GM21576 (cell line): ENCODE results near the gene RBP3.

Experiments used
- ATAC-seq: cut with Tn5 transposase; IDR thresholded peaks from one replicate; pipeline ENCODE4 v1.9.1; 2021; ENCODE audit warnings: mild to moderate bottlenecking, moderate library complexity; ENCODE audit not compliant: unreplicated experiment

The RBP3 gene

GRCh38 chr10:47388879-47389278, 40.7 kb downstream of the RBP3 start:
- ATAC-seq = no peak

- no peak for ATAC-seq
Measured at GRCh38 chr10:47389619-47390018, 41.5 kb downstream of the RBP3 start.

GRCh38 chr10:47396311-47396717, 48.2 kb downstream of the RBP3 start:
- no peak for ATAC-seq

GRCh38 chr10:47397256-47397655, 49.1 kb downstream of the RBP3 start:
- ATAC-seq = no peak

GRCh38 chr10:47400251-47400650, 52.1 kb downstream of the RBP3 start:
- no peak for ATAC-seq

- no peak for ATAC-seq
Measured at GRCh38 chr10:47400786-47401185, 52.6 kb downstream of the RBP3 start.

- ATAC-seq = no peak
Measured at GRCh38 chr10:47401210-47401609, 53.0 kb downstream of the RBP3 start.

GRCh38 chr10:47401874-47402640, 53.9 kb downstream of the RBP3 start:
- ATAC-seq = no peak

GRCh38 chr10:47402641-47403301, 54.6 kb downstream of the RBP3 start:
- no peak for ATAC-seq

GRCh38 chr10:47403446-47404318, 55.5 kb downstream of the RBP3 start:
- ATAC-seq = no peak

GRCh38 chr10:47404446-47404845, 56.3 kb downstream of the RBP3 start:
- ATAC-seq = no peak

GRCh38 chr10:47404937-47405336, 56.8 kb downstream of the RBP3 start:
- no peak for ATAC-seq

- no peak for ATAC-seq
Measured at GRCh38 chr10:47405857-47406547, 57.8 kb downstream of the RBP3 start.

GRCh38 chr10:47406548-47406869, 58.3 kb downstream of the RBP3 start:
- ATAC-seq = no peak

GRCh38 chr10:47406870-47407691, 58.9 kb downstream of the RBP3 start:
- no peak for ATAC-seq
